ENCODE results near the gene TRIO. TPM values are rescaled to one million over a fixed set of nuclear protein-coding genes. Genes with fewer than 3 reads are reported as not detected.

TRIO gene
- total RNA-seq, 3 donors from 2014 or later (not counting 1 experiment from before 2014, with no cell fraction given) = 84.6 to 136 (median 94.3) TPM

- Mint-ChIP-seq H3K4me3 (no peak overlapping the region), H3K4me1 (peaks cover 0 to 24% of the 10 kb centered on the region in 2 donors), H3K27me3 (ENCODE audit: low read depth in 2 of 2) (no peaks in the 10 kb centered on the region), H3K9me3 (no peaks in the 10 kb centered on the region), H3K36me3 (no peaks in the 10 kb centered on the region), H3K27ac (no peak overlapping the region)
- intact Hi-C loops (cut with micrococcal nuclease) = no loop called here
- Histone ChIP-seq H3K9me3 (ENCODE audit: control insufficient read depth, insufficient read depth, low read length) (no peaks in the 10 kb centered on the region), H3K27ac (ENCODE audit: low read length) (no peak overlapping the region), H3K36me3 (ENCODE audit: control insufficient read depth, insufficient read depth, low read length) (no peaks in the 10 kb centered on the region), H3K4me1 (ENCODE audit: control insufficient read depth, insufficient read depth, low read length) (no peaks in the 10 kb centered on the region), H3K27me3 (ENCODE audit: control insufficient read depth, insufficient read depth, low read length) (no peaks in the 10 kb centered on the region), H3K4me3 (ENCODE audit: low read length) (no peak overlapping the region)
- TF ChIP-seq, protein P1, sequence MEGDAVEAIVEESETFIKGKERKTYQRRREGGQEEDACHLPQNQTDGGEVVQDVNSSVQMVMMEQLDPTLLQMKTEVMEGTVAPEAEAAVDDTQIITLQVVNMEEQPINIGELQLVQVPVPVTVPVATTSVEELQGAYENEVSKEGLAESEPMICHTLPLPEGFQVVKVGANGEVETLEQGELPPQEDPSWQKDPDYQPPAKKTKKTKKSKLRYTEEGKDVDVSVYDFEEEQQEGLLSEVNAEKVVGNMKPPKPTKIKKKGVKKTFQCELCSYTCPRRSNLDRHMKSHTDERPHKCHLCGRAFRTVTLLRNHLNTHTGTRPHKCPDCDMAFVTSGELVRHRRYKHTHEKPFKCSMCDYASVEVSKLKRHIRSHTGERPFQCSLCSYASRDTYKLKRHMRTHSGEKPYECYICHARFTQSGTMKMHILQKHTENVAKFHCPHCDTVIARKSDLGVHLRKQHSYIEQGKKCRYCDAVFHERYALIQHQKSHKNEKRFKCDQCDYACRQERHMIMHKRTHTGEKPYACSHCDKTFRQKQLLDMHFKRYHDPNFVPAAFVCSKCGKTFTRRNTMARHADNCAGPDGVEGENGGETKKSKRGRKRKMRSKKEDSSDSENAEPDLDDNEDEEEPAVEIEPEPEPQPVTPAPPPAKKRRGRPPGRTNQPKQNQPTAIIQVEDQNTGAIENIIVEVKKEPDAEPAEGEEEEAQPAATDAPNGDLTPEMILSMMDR (IDR thresholded peaks at IDR 0.05) = no peak
- DNase-seq = no peak
- ATAC-seq = no peak
- 83% methylated on average over 5 of the region's 6 CpGs for WGBS (ENCODE audit: insufficient coverage)
Measured at GRCh38 chr5:14238272-14238671, 95.1 kb downstream of the TRIO start.

- H3K4me3 ChIP-seq (ENCODE audit: low read length) = no peak overlapping the region
- H3K9me3 ChIP-seq (ENCODE audit: control insufficient read depth, insufficient read depth, low read length) = no peaks in the 10 kb centered on the region
- Mint-ChIP-seq H3K27ac (no peak overlapping the region), H3K4me3 (no peak overlapping the region), H3K9me3 (no peaks in the 10 kb centered on the region), H3K36me3 (no peaks in the 10 kb centered on the region), H3K27me3 (ENCODE audit: low read depth in 2 of 2) (no peaks in the 10 kb centered on the region), H3K4me1 (peaks cover 0 to 16% of the 10 kb centered on the region in 2 donors)
- no peaks in the 10 kb centered on the region for H3K4me1 ChIP-seq (ENCODE audit: control insufficient read depth, insufficient read depth, low read length)
- intact Hi-C loops (cut with micrococcal nuclease) = no loop called here
- H3K27me3 ChIP-seq (ENCODE audit: control insufficient read depth, insufficient read depth, low read length) = no peaks in the 10 kb centered on the region
- TF ChIP-seq, protein P1 (IDR thresholded peaks at IDR 0.05) = no peak
- no peak for DNase-seq
- no peak for ATAC-seq
- no peak overlapping the region for H3K27ac ChIP-seq (ENCODE audit: low read length)
- WGBS (ENCODE audit: insufficient coverage) = 91% methylated on average over 8 of the region's 8 CpGs
- no peaks in the 10 kb centered on the region for H3K36me3 ChIP-seq (ENCODE audit: control insufficient read depth, insufficient read depth, low read length)
Measured at GRCh38 chr5:14239404-14239803, 96.3 kb downstream of the TRIO start.

DNA sequence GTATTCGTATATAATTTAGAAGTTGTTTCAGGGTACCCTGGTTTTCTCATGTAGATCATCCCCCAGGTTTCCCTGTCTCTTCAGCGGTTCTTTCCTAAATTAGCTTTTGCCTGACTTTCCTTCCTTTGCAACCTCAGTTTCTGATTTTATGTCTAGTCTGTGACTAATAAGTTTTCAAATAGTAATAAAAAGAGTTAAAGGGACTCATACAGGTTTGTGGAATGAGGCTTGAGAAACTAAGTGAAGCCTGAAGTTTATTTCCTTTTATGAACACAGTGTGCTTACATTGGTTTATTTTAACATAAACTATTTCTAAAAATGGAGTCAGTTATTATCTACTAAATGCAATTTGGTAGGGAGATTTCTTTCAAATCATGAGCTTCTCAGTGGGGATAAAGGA lies 96.8 kb downstream of the TRIO start:
- H3K4me1 Mint-ChIP-seq = peaks cover 0 to 22% of the 10 kb centered on the region in 2 donors
- Histone ChIP-seq H3K4me1 (ENCODE audit: control insufficient read depth, insufficient read depth, low read length) (no peaks in the 10 kb centered on the region), H3K27ac (ENCODE audit: low read length) (no peak overlapping the region), H3K9me3 (ENCODE audit: control insufficient read depth, insufficient read depth, low read length) (no peaks in the 10 kb centered on the region), H3K27me3 (ENCODE audit: control insufficient read depth, insufficient read depth, low read length) (no peaks in the 10 kb centered on the region), H3K4me3 (ENCODE audit: low read length) (no peak overlapping the region), H3K36me3 (ENCODE audit: control insufficient read depth, insufficient read depth, low read length) (no peaks in the 10 kb centered on the region)
- H3K27ac Mint-ChIP-seq = no peak overlapping the region
- ATAC-seq = no peak
- H3K4me3 Mint-ChIP-seq = no peak overlapping the region
- intact Hi-C loops (cut with micrococcal nuclease) = no loop called here
- H3K9me3 Mint-ChIP-seq = no peaks in the 10 kb centered on the region
- no peaks in the 10 kb centered on the region for H3K36me3 Mint-ChIP-seq
- no peak for DNase-seq
- 80% methylated on average over 1 of the region's 2 CpGs for WGBS (ENCODE audit: insufficient coverage)
- no peaks in the 10 kb centered on the region for H3K27me3 Mint-ChIP-seq (ENCODE audit: low read depth in 2 of 2)
- TF ChIP-seq, protein P1 (IDR thresholded peaks at IDR 0.05) = no peak

GRCh38 chr5:14240359-14240758 lies 97.2 kb downstream of the TRIO start:
- H3K4me3 Mint-ChIP-seq = no peak overlapping the region
- Histone ChIP-seq H3K27ac (ENCODE audit: low read length) (no peak overlapping the region), H3K9me3 (ENCODE audit: control insufficient read depth, insufficient read depth, low read length) (no peaks in the 10 kb centered on the region), H3K4me1 (ENCODE audit: control insufficient read depth, insufficient read depth, low read length) (no peaks in the 10 kb centered on the region), H3K27me3 (ENCODE audit: control insufficient read depth, insufficient read depth, low read length) (no peaks in the 10 kb centered on the region), H3K36me3 (ENCODE audit: control insufficient read depth, insufficient read depth, low read length) (no peaks in the 10 kb centered on the region), H3K4me3 (ENCODE audit: low read length) (no peak overlapping the region)
- H3K27me3 Mint-ChIP-seq (ENCODE audit: low read depth in 2 of 2) = no peaks in the 10 kb centered on the region
- 92% methylated on average over 1 of the region's 2 CpGs for WGBS (ENCODE audit: insufficient coverage)
- DNase-seq (no peak), ATAC-seq (no peak)
- H3K9me3 Mint-ChIP-seq = no peaks in the 10 kb centered on the region
- no peak overlapping the region for H3K27ac Mint-ChIP-seq
- TF ChIP-seq, protein P1 (IDR thresholded peaks at IDR 0.05) = no peak
- peaks cover 0 to 24% of the 10 kb centered on the region in 2 donors for H3K4me1 Mint-ChIP-seq
- H3K36me3 Mint-ChIP-seq = no peaks in the 10 kb centered on the region
- intact Hi-C loops (cut with micrococcal nuclease) = no loop called here
